Body of pancreas (tissue), 4 donors: ENCODE data around the gene GGTLC1.

ENCODE experiments used
- CTCF ChIP-seq, 7 experiments: fragments of 450-650 bp in 4 of 7; fragments of 200-600 bp in 3 of 7; sonication (generic) in 3 of 7; IDR thresholded peaks; one replicate each; pipeline ENCODE4 v1.5.1; 2016 to 2019; ENCODE audit warnings: antibody characterized with exemption in 7 of 7
- POLR2A ChIP-seq, 3 donors: fragments of 450-650 bp; IDR thresholded peaks; one replicate each; pipeline ENCODE4 v1.6.1; 2016; ENCODE audit warnings: antibody characterized with exemption in 3 of 3, mild to moderate bottlenecking in 2 of 3

GRCh38 chr20:23938118-23938438 is 50.5 kb downstream of the GGTLC1 start:
- TF ChIP-seq CTCF (IDR thresholded peaks at IDR 0.05) (no peak), POLR2A (IDR thresholded peaks at IDR 0.05) (no peak)
